Measurements from ENCODE around the gene GRM7.

Gene GRM7

GRCh38 chr3:7489417-7489816 is 628.5 kb downstream of the GRM7 start:
- Histone ChIP-seq H3K4me1 (ENCODE audit: control extremely low read depth in 1 of 4, control insufficient read depth in 4 of 4, insufficient read depth in 4 of 4, low read length in 3 of 4) (no peaks in the 10 kb centered on the region), H3K9me3 (ENCODE audit: control extremely low read depth in 1 of 5, control insufficient read depth in 4 of 5, insufficient read depth in 2 of 5, low read depth in 1 of 5, low read length in 4 of 5) (peaks cover 0 to 10% (median 0%) of the 10 kb centered on the region in 5 experiments), H3K36me3 (ENCODE audit: control insufficient read depth in 4 of 4, insufficient read depth in 4 of 4, low read length in 3 of 4) (no peaks in the 10 kb centered on the region), H3K27ac (ENCODE audit: insufficient read depth in 1 of 2, low read depth in 1 of 2, low read length in 2 of 2, poor library complexity in 1 of 2, severe bottlenecking in 2 of 2) (no peak overlapping the region), H3K27me3 (replicated peaks in 2 of 5; ENCODE audit: control insufficient read depth in 4 of 5, insufficient read depth in 5 of 5, low read length in 4 of 5) (no peaks in the 10 kb centered on the region), H3K4me3 (ENCODE audit: control insufficient read depth in 1 of 7, extremely low read depth in 1 of 7, insufficient read depth in 4 of 7, low read depth in 2 of 7, low read length in 6 of 7) (no peak overlapping the region)
- no peak for DNase-seq
- WGBS (ENCODE audit: insufficient coverage) = no CpG with 5 or more reads among the region's 2 CpGs
- ChIA-PET POLR2A (no interaction called here), CTCF (no interaction called here)

GRCh38 chr3:7498715-7499114 is 637.8 kb downstream of the GRM7 start:
- POLR2A ChIA-PET = no interaction called here
- Histone ChIP-seq H3K36me3 (ENCODE audit: control insufficient read depth in 4 of 4, insufficient read depth in 4 of 4, low read length in 3 of 4) (no peaks in the 10 kb centered on the region), H3K27ac (ENCODE audit: insufficient read depth in 1 of 2, low read depth in 1 of 2, low read length in 2 of 2, poor library complexity in 1 of 2, severe bottlenecking in 2 of 2) (no peak overlapping the region), H3K4me3 (ENCODE audit: control insufficient read depth in 1 of 7, extremely low read depth in 1 of 7, insufficient read depth in 4 of 7, low read depth in 2 of 7, low read length in 6 of 7) (no peak overlapping the region), H3K27me3 (replicated peaks in 2 of 5; ENCODE audit: control insufficient read depth in 4 of 5, insufficient read depth in 5 of 5, low read length in 4 of 5) (no peaks in the 10 kb centered on the region), H3K4me1 (ENCODE audit: control extremely low read depth in 1 of 4, control insufficient read depth in 4 of 4, insufficient read depth in 4 of 4, low read length in 3 of 4) (no peaks in the 10 kb centered on the region), H3K9me3 (ENCODE audit: control extremely low read depth in 1 of 5, control insufficient read depth in 4 of 5, insufficient read depth in 2 of 5, low read depth in 1 of 5, low read length in 4 of 5) (peaks cover 0 to 20% (median 8%) of the 10 kb centered on the region in 5 experiments)
- DNase-seq = no peak
- CTCF ChIA-PET = no interaction called here
- 100% methylated on average over 1 of the region's 3 CpGs for WGBS (ENCODE audit: insufficient coverage)

GRCh38 chr3:7503431-7503830 is 642.5 kb downstream of the GRM7 start:
- H3K27me3 ChIP-seq (replicated peaks in 2 of 5; ENCODE audit: control insufficient read depth in 4 of 5, insufficient read depth in 5 of 5, low read length in 4 of 5) = no peaks in the 10 kb centered on the region
- H3K4me1 ChIP-seq (ENCODE audit: control extremely low read depth in 1 of 4, control insufficient read depth in 4 of 4, insufficient read depth in 4 of 4, low read length in 3 of 4) = no peaks in the 10 kb centered on the region
- no peak overlapping the region for H3K4me3 ChIP-seq (ENCODE audit: control insufficient read depth in 1 of 7, extremely low read depth in 1 of 7, insufficient read depth in 4 of 7, low read depth in 2 of 7, low read length in 6 of 7)
- no peak for DNase-seq
- H3K27ac ChIP-seq (ENCODE audit: insufficient read depth in 1 of 2, low read depth in 1 of 2, low read length in 2 of 2, poor library complexity in 1 of 2, severe bottlenecking in 2 of 2) = no peak overlapping the region
- peaks cover 0 to 6% (median 0%) of the 10 kb centered on the region in 5 experiments for H3K9me3 ChIP-seq (ENCODE audit: control extremely low read depth in 1 of 5, control insufficient read depth in 4 of 5, insufficient read depth in 2 of 5, low read depth in 1 of 5, low read length in 4 of 5)
- ChIA-PET POLR2A (no interaction called here), CTCF (no interaction called here)
- no peaks in the 10 kb centered on the region for H3K36me3 ChIP-seq (ENCODE audit: control insufficient read depth in 4 of 4, insufficient read depth in 4 of 4, low read length in 3 of 4)
- WGBS (ENCODE audit: insufficient coverage) = 100% methylated on average over 2 of the region's 4 CpGs

- H3K36me3 ChIP-seq (ENCODE audit: control insufficient read depth in 4 of 4, insufficient read depth in 4 of 4, low read length in 3 of 4) = no peaks in the 10 kb centered on the region
- CTCF ChIA-PET = no interaction called here
- no peaks in the 10 kb centered on the region for H3K27me3 ChIP-seq (replicated peaks in 2 of 5; ENCODE audit: control insufficient read depth in 4 of 5, insufficient read depth in 5 of 5, low read length in 4 of 5)
- POLR2A ChIA-PET = no interaction called here
- H3K4me1 ChIP-seq (ENCODE audit: control extremely low read depth in 1 of 4, control insufficient read depth in 4 of 4, insufficient read depth in 4 of 4, low read length in 3 of 4) = no peaks in the 10 kb centered on the region
- H3K4me3 ChIP-seq (ENCODE audit: control insufficient read depth in 1 of 7, extremely low read depth in 1 of 7, insufficient read depth in 4 of 7, low read depth in 2 of 7, low read length in 6 of 7) = no peak overlapping the region
- H3K9me3 ChIP-seq (ENCODE audit: control extremely low read depth in 1 of 5, control insufficient read depth in 4 of 5, insufficient read depth in 2 of 5, low read depth in 1 of 5, low read length in 4 of 5) = peaks cover 0 to 6% (median 0%) of the 10 kb centered on the region in 5 experiments
- 94% methylated on average over 2 of the region's 3 CpGs for WGBS (ENCODE audit: insufficient coverage)
- no peak for DNase-seq
- H3K27ac ChIP-seq (ENCODE audit: insufficient read depth in 1 of 2, low read depth in 1 of 2, low read length in 2 of 2, poor library complexity in 1 of 2, severe bottlenecking in 2 of 2) = no peak overlapping the region
Observed at GRCh38 chr3:7504886-7505775, 644.2 kb downstream of the GRM7 start.

GRCh38 chr3:7506606-7507180 is 645.8 kb downstream of the GRM7 start:
- Histone ChIP-seq H3K36me3 (ENCODE audit: control insufficient read depth in 4 of 4, insufficient read depth in 4 of 4, low read length in 3 of 4) (no peaks in the 10 kb centered on the region), H3K27me3 (replicated peaks in 2 of 5; ENCODE audit: control insufficient read depth in 4 of 5, insufficient read depth in 5 of 5, low read length in 4 of 5) (no peaks in the 10 kb centered on the region), H3K4me3 (ENCODE audit: control insufficient read depth in 1 of 7, extremely low read depth in 1 of 7, insufficient read depth in 4 of 7, low read depth in 2 of 7, low read length in 6 of 7) (no peak overlapping the region), H3K9me3 (ENCODE audit: control extremely low read depth in 1 of 5, control insufficient read depth in 4 of 5, insufficient read depth in 2 of 5, low read depth in 1 of 5, low read length in 4 of 5) (peaks cover 0 to 6% (median 0%) of the 10 kb centered on the region in 5 experiments), H3K27ac (ENCODE audit: insufficient read depth in 1 of 2, low read depth in 1 of 2, low read length in 2 of 2, poor library complexity in 1 of 2, severe bottlenecking in 2 of 2) (no peak overlapping the region), H3K4me1 (ENCODE audit: control extremely low read depth in 1 of 4, control insufficient read depth in 4 of 4, insufficient read depth in 4 of 4, low read length in 3 of 4) (no peaks in the 10 kb centered on the region)
- no peak for DNase-seq
- ChIA-PET CTCF (no interaction called here), POLR2A (no interaction called here)
- WGBS (ENCODE audit: insufficient coverage) = 100% methylated on average over 1 of the region's 2 CpGs

GRCh38 chr3:7508821-7509220 is 647.9 kb downstream of the GRM7 start:
- ChIA-PET CTCF (no interaction called here), POLR2A (no interaction called here)
- 100% methylated on average over 1 of the region's 2 CpGs for WGBS (ENCODE audit: insufficient coverage)
- H3K27me3 ChIP-seq (replicated peaks in 2 of 5; ENCODE audit: control insufficient read depth in 4 of 5, insufficient read depth in 5 of 5, low read length in 4 of 5) = no peaks in the 10 kb centered on the region
- peaks cover 0 to 6% (median 0%) of the 10 kb centered on the region in 5 experiments for H3K9me3 ChIP-seq (ENCODE audit: control extremely low read depth in 1 of 5, control insufficient read depth in 4 of 5, insufficient read depth in 2 of 5, low read depth in 1 of 5, low read length in 4 of 5)
- H3K4me1 ChIP-seq (ENCODE audit: control extremely low read depth in 1 of 4, control insufficient read depth in 4 of 4, insufficient read depth in 4 of 4, low read length in 3 of 4) = no peaks in the 10 kb centered on the region
- H3K27ac ChIP-seq (ENCODE audit: insufficient read depth in 1 of 2, low read depth in 1 of 2, low read length in 2 of 2, poor library complexity in 1 of 2, severe bottlenecking in 2 of 2) = no peak overlapping the region
- no peak for DNase-seq
- H3K4me3 ChIP-seq (ENCODE audit: control insufficient read depth in 1 of 7, extremely low read depth in 1 of 7, insufficient read depth in 4 of 7, low read depth in 2 of 7, low read length in 6 of 7) = no peak overlapping the region
- H3K36me3 ChIP-seq (ENCODE audit: control insufficient read depth in 4 of 4, insufficient read depth in 4 of 4, low read length in 3 of 4) = no peaks in the 10 kb centered on the region

GRCh38 chr3:7512048-7512447 is 651.1 kb downstream of the GRM7 start:
- Histone ChIP-seq H3K27me3 (replicated peaks in 2 of 5; ENCODE audit: control insufficient read depth in 4 of 5, insufficient read depth in 5 of 5, low read length in 4 of 5) (no peaks in the 10 kb centered on the region), H3K27ac (ENCODE audit: insufficient read depth in 1 of 2, low read depth in 1 of 2, low read length in 2 of 2, poor library complexity in 1 of 2, severe bottlenecking in 2 of 2) (no peak overlapping the region), H3K36me3 (ENCODE audit: control insufficient read depth in 4 of 4, insufficient read depth in 4 of 4, low read length in 3 of 4) (no peaks in the 10 kb centered on the region), H3K4me1 (ENCODE audit: control extremely low read depth in 1 of 4, control insufficient read depth in 4 of 4, insufficient read depth in 4 of 4, low read length in 3 of 4) (no peaks in the 10 kb centered on the region), H3K4me3 (ENCODE audit: control insufficient read depth in 1 of 7, extremely low read depth in 1 of 7, insufficient read depth in 4 of 7, low read depth in 2 of 7, low read length in 6 of 7) (no peak overlapping the region), H3K9me3 (ENCODE audit: control extremely low read depth in 1 of 5, control insufficient read depth in 4 of 5, insufficient read depth in 2 of 5, low read depth in 1 of 5, low read length in 4 of 5) (no peaks in the 10 kb centered on the region)
- CTCF ChIA-PET = no interaction called here
- POLR2A ChIA-PET = no interaction called here
- DNase-seq = no peak
- WGBS (ENCODE audit: insufficient coverage) = 100% methylated on average over 1 of the region's 1 CpG
